ENCODE measurements around the gene ALDH1A1. TPM values are rescaled to one million over a fixed set of nuclear protein-coding genes. Genes with fewer than 3 reads are reported as not detected.

Gene ALDH1A1
- total RNA-seq, 5 donors from 2014 or later (not counting 1 experiment from before 2014, with no cell fraction given) = 0.47 to 1.3 (median 0.95) TPM

- H3K9me3 ChIP-seq = no peaks in the 10 kb centered on the region
- CTCF ChIA-PET = no interaction called here
- no peak for ATAC-seq (replicated peaks in 1 of 4)
- H3K4me3 ChIP-seq (ENCODE audit: control insufficient read depth in 1 of 2, extremely low read depth in 1 of 2, low read length in 1 of 2) = no peak overlapping the region
- H3K4me1 ChIP-seq (ENCODE audit: control insufficient read depth in 1 of 2, extremely low read depth in 1 of 2, insufficient read depth in 2 of 2, low read length in 2 of 2) = no peaks in the 10 kb centered on the region
- no peak overlapping the region for H3K27ac ChIP-seq (ENCODE audit: low read length)
- Mint-ChIP-seq H3K4me3 (no peak overlapping the region), H3K36me3 (no peaks in the 10 kb centered on the region), H3K9me3 (no peaks in the 10 kb centered on the region), H3K4me1 (no peaks in the 10 kb centered on the region), H3K27me3 (no peaks in the 10 kb centered on the region), H3K27ac (no peak overlapping the region)
- POLR2A ChIA-PET = no interaction called here
- 100% methylated on average over 1 of the region's 3 CpGs for WGBS (ENCODE audit: insufficient coverage)
- no peak for DNase-seq
- no peaks in the 10 kb centered on the region for H3K27me3 ChIP-seq (replicated peaks in 1 of 2; ENCODE audit: control insufficient read depth in 2 of 2, extremely low read depth in 1 of 2, insufficient read depth in 2 of 2, low read length in 1 of 2)
- no peaks in the 10 kb centered on the region for H3K36me3 ChIP-seq (ENCODE audit: control insufficient read depth in 2 of 2, extremely low read depth in 1 of 2, insufficient read depth in 1 of 2, low read length in 1 of 2)
These were observed 69.0 kb downstream of the ALDH1A1 start for GRCh38 chr9:72883875-72884274.

- 100% methylated on average over 2 of the region's 6 CpGs for WGBS (ENCODE audit: insufficient coverage)
- POLR2A ChIA-PET = no interaction called here
- no peak for ATAC-seq (replicated peaks in 1 of 4)
- no peak for DNase-seq
- Histone ChIP-seq H3K9me3 (no peaks in the 10 kb centered on the region), H3K27ac (ENCODE audit: low read length) (no peak overlapping the region), H3K36me3 (ENCODE audit: control insufficient read depth in 2 of 2, extremely low read depth in 1 of 2, insufficient read depth in 1 of 2, low read length in 1 of 2) (no peaks in the 10 kb centered on the region), H3K4me3 (ENCODE audit: control insufficient read depth in 1 of 2, extremely low read depth in 1 of 2, low read length in 1 of 2) (no peak overlapping the region), H3K4me1 (ENCODE audit: control insufficient read depth in 1 of 2, extremely low read depth in 1 of 2, insufficient read depth in 2 of 2, low read length in 2 of 2) (no peaks in the 10 kb centered on the region), H3K27me3 (replicated peaks in 1 of 2; ENCODE audit: control insufficient read depth in 2 of 2, extremely low read depth in 1 of 2, insufficient read depth in 2 of 2, low read length in 1 of 2) (no peaks in the 10 kb centered on the region)
- Mint-ChIP-seq H3K4me1 (no peaks in the 10 kb centered on the region), H3K36me3 (no peaks in the 10 kb centered on the region), H3K9me3 (peaks cover 0 to 5% (median 0%) of the 10 kb centered on the region in 3 donors), H3K27me3 (no peaks in the 10 kb centered on the region), H3K4me3 (no peak overlapping the region), H3K27ac (no peak overlapping the region)
- CTCF ChIA-PET = no interaction called here
These were observed 70.6 kb downstream of the ALDH1A1 start for GRCh38 chr9:72882117-72882775.

DNA sequence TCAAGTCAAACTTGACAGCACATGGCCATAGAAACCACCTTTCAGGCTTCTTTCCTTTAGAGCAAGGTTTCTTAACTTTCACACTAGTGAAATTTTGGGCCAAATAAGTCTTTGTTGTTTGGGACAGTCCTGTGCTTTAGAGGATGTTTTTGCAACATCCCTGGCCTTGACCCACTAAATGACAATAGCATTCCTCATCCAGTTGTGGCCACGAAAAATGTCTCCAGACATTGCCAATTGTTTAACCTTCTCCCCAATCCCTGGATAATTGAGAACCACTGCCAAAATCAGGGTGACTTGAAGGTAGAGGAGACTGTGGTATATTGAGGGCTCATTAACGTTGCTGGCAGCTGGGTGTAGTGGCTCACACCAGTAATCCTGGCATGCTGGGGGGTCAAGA is 72.0 kb downstream of the ALDH1A1 start:
- no peaks in the 10 kb centered on the region for H3K4me1 ChIP-seq (ENCODE audit: control insufficient read depth in 1 of 2, extremely low read depth in 1 of 2, insufficient read depth in 2 of 2, low read length in 2 of 2)
- DNase-seq (no peak), ATAC-seq (replicated peaks in 1 of 4) (no peak)
- ChIA-PET CTCF (no interaction called here), POLR2A (no interaction called here)
- no peak overlapping the region for H3K4me3 ChIP-seq (ENCODE audit: control insufficient read depth in 1 of 2, extremely low read depth in 1 of 2, low read length in 1 of 2)
- H3K27ac ChIP-seq (ENCODE audit: low read length) = no peak overlapping the region
- H3K36me3 ChIP-seq (ENCODE audit: control insufficient read depth in 2 of 2, extremely low read depth in 1 of 2, insufficient read depth in 1 of 2, low read length in 1 of 2) = no peaks in the 10 kb centered on the region
- Mint-ChIP-seq H3K4me3 (no peak overlapping the region), H3K9me3 (peaks cover 0 to 5% (median 0%) of the 10 kb centered on the region in 3 donors), H3K36me3 (no peaks in the 10 kb centered on the region), H3K27me3 (no peaks in the 10 kb centered on the region), H3K27ac (no peak overlapping the region), H3K4me1 (no peaks in the 10 kb centered on the region)
- no peaks in the 10 kb centered on the region for H3K9me3 ChIP-seq
- WGBS (ENCODE audit: insufficient coverage) = no CpG with 5 or more reads among the region's 2 CpGs
- no peaks in the 10 kb centered on the region for H3K27me3 ChIP-seq (replicated peaks in 1 of 2; ENCODE audit: control insufficient read depth in 2 of 2, extremely low read depth in 1 of 2, insufficient read depth in 2 of 2, low read length in 1 of 2)

DNA sequence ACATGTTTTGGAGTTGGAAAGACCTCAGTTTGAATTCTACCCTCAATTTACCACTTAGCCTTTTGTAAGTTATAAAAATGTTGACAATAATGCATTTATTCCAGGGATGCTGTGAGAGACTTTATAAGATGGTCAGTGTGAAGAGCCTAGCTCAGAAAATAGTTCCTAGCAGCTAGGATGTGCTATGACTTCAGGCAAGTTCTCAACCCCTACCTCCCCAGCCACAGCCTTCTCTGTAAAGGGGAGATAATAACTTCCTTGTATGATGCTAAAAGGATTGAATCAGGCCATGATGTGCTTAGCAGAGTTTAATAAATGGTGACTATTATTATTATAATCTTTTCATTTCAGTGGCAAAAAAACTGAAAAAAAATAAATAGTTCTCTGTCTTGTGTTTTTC is 77.6 kb downstream of the ALDH1A1 start:
- H3K36me3 Mint-ChIP-seq = no peaks in the 10 kb centered on the region
- H3K4me1 Mint-ChIP-seq = no peaks in the 10 kb centered on the region
- H3K4me3 Mint-ChIP-seq = no peak overlapping the region
- ChIA-PET POLR2A (no interaction called here), CTCF (no interaction called here)
- no peak overlapping the region for H3K27ac Mint-ChIP-seq
- H3K27me3 Mint-ChIP-seq = peaks cover 0 to 7% of the 10 kb centered on the region in 2 donors
- H3K36me3 ChIP-seq (ENCODE audit: control insufficient read depth in 2 of 2, extremely low read depth in 1 of 2, insufficient read depth in 1 of 2, low read length in 1 of 2) = no peaks in the 10 kb centered on the region
- no peaks in the 10 kb centered on the region for H3K27me3 ChIP-seq (replicated peaks in 1 of 2; ENCODE audit: control insufficient read depth in 2 of 2, extremely low read depth in 1 of 2, insufficient read depth in 2 of 2, low read length in 1 of 2)
- ATAC-seq (replicated peaks in 1 of 4) (no peak), DNase-seq (no peak)
- no peak overlapping the region for H3K27ac ChIP-seq (ENCODE audit: low read length)
- peaks cover 0 to 5% (median 0%) of the 10 kb centered on the region in 3 donors for H3K9me3 Mint-ChIP-seq
- H3K4me1 ChIP-seq (ENCODE audit: control insufficient read depth in 1 of 2, extremely low read depth in 1 of 2, insufficient read depth in 2 of 2, low read length in 2 of 2) = no peaks in the 10 kb centered on the region
- H3K9me3 ChIP-seq = no peaks in the 10 kb centered on the region
- no peak overlapping the region for H3K4me3 ChIP-seq (ENCODE audit: control insufficient read depth in 1 of 2, extremely low read depth in 1 of 2, low read length in 1 of 2)

- H3K36me3 ChIP-seq (ENCODE audit: control insufficient read depth in 2 of 2, extremely low read depth in 1 of 2, insufficient read depth in 1 of 2, low read length in 1 of 2) = no peaks in the 10 kb centered on the region
- no CpG with 5 or more reads among the region's 2 CpGs for WGBS (ENCODE audit: insufficient coverage)
- Mint-ChIP-seq H3K27ac (no peak overlapping the region), H3K4me3 (no peak overlapping the region), H3K27me3 (peaks cover 5 to 7% of the 10 kb centered on the region in 2 donors), H3K36me3 (no peaks in the 10 kb centered on the region), H3K4me1 (no peaks in the 10 kb centered on the region), H3K9me3 (peaks cover 0 to 5% (median 0%) of the 10 kb centered on the region in 3 donors)
- no peak overlapping the region for H3K27ac ChIP-seq (ENCODE audit: low read length)
- no peaks in the 10 kb centered on the region for H3K9me3 ChIP-seq
- ChIA-PET CTCF (no interaction called here), POLR2A (no interaction called here)
- ATAC-seq (replicated peaks in 1 of 4) (no peak), DNase-seq (no peak)
- no peaks in the 10 kb centered on the region for H3K4me1 ChIP-seq (ENCODE audit: control insufficient read depth in 1 of 2, extremely low read depth in 1 of 2, insufficient read depth in 2 of 2, low read length in 2 of 2)
- no peaks in the 10 kb centered on the region for H3K27me3 ChIP-seq (replicated peaks in 1 of 2; ENCODE audit: control insufficient read depth in 2 of 2, extremely low read depth in 1 of 2, insufficient read depth in 2 of 2, low read length in 1 of 2)
- H3K4me3 ChIP-seq (ENCODE audit: control insufficient read depth in 1 of 2, extremely low read depth in 1 of 2, low read length in 1 of 2) = no peak overlapping the region
These were observed 78.5 kb downstream of the ALDH1A1 start for GRCh38 chr9:72874344-72874743.

GRCh38 chr9:72873456-72873855 is 79.4 kb downstream of the ALDH1A1 start:
- H3K27ac ChIP-seq (ENCODE audit: low read length) = no peak overlapping the region
- ChIA-PET CTCF (no interaction called here), POLR2A (no interaction called here)
- DNase-seq = no peak
- Mint-ChIP-seq H3K27me3 (peaks cover 6 to 7% of the 10 kb centered on the region in 2 donors), H3K9me3 (peaks cover 0 to 2% (median 0%) of the 10 kb centered on the region in 3 donors), H3K4me3 (no peak overlapping the region), H3K4me1 (no peaks in the 10 kb centered on the region), H3K27ac (no peak overlapping the region), H3K36me3 (no peaks in the 10 kb centered on the region)
- H3K36me3 ChIP-seq (ENCODE audit: control insufficient read depth in 2 of 2, extremely low read depth in 1 of 2, insufficient read depth in 1 of 2, low read length in 1 of 2) = no peaks in the 10 kb centered on the region
- H3K9me3 ChIP-seq = no peaks in the 10 kb centered on the region
- WGBS (ENCODE audit: insufficient coverage) = no CpG with 5 or more reads among the region's 1 CpG
- H3K4me1 ChIP-seq (ENCODE audit: control insufficient read depth in 1 of 2, extremely low read depth in 1 of 2, insufficient read depth in 2 of 2, low read length in 2 of 2) = no peaks in the 10 kb centered on the region
- ATAC-seq (replicated peaks in 1 of 4) = no peak
- no peak overlapping the region for H3K4me3 ChIP-seq (ENCODE audit: control insufficient read depth in 1 of 2, extremely low read depth in 1 of 2, low read length in 1 of 2)
- H3K27me3 ChIP-seq (replicated peaks in 1 of 2; ENCODE audit: control insufficient read depth in 2 of 2, extremely low read depth in 1 of 2, insufficient read depth in 2 of 2, low read length in 1 of 2) = no peaks in the 10 kb centered on the region

DNA sequence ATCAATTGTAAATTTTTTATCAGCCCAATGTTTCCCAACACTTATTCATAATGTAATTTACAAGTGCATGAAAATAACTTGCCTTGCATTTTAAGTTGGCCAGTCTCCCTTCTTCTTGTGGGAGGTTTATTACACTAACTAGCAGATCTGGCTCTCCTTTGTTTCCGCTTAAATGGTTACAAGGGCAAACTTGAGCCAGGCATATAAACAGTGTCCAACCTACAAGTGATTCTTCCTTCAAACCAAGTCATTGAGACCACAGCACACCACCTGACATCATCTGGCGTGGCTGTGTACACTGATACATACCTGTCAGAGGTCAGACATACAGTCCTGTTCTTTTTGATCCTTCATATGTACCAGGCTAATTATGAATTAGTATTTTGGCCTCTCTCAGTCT is 80.1 kb downstream of the ALDH1A1 start:
- Histone ChIP-seq H3K27ac (ENCODE audit: low read length) (no peak overlapping the region), H3K9me3 (no peaks in the 10 kb centered on the region), H3K4me3 (ENCODE audit: control insufficient read depth in 1 of 2, extremely low read depth in 1 of 2, low read length in 1 of 2) (no peak overlapping the region), H3K36me3 (ENCODE audit: control insufficient read depth in 2 of 2, extremely low read depth in 1 of 2, insufficient read depth in 1 of 2, low read length in 1 of 2) (no peaks in the 10 kb centered on the region), H3K4me1 (ENCODE audit: control insufficient read depth in 1 of 2, extremely low read depth in 1 of 2, insufficient read depth in 2 of 2, low read length in 2 of 2) (no peaks in the 10 kb centered on the region), H3K27me3 (replicated peaks in 1 of 2; ENCODE audit: control insufficient read depth in 2 of 2, extremely low read depth in 1 of 2, insufficient read depth in 2 of 2, low read length in 1 of 2) (no peaks in the 10 kb centered on the region)
- 100% methylated on average over 1 of the region's 2 CpGs for whole genome bisulfite sequencing (ENCODE audit: insufficient coverage)
- no peak for DNase-seq
- Mint-ChIP-seq H3K9me3 (peaks cover 0 to 3% (median 0%) of the 10 kb centered on the region in 3 donors), H3K4me1 (no peaks in the 10 kb centered on the region), H3K4me3 (no peak overlapping the region), H3K27ac (no peak overlapping the region), H3K36me3 (no peaks in the 10 kb centered on the region), H3K27me3 (peaks cover 7% of the 10 kb centered on the region in 2 donors)
- ChIA-PET CTCF (no interaction called here), POLR2A (interaction anchor here in 1 of 2 donors (0.6 kb wide), 1 partner anchor 623 kb away, joined by 4 read pairs; no protein-coding TSS in a partner anchor)
- no peak for ATAC-seq (replicated peaks in 1 of 4)

Data from T-cell (primary cell).